ENCODE measurements around the gene ZNF615.
A peak's percentile ranks its signal among the peaks of the same experiment; 100 is the strongest.
"Not testable (repeated sequence)": the region's sequence is repeated elsewhere in the genome, so short reads cannot be mapped to it uniquely, and the experiment has no call there.

ZNF615 gene

GRCh38 chr19:52007806-52008557 lies at the start of gene ZNF615:
TSS of gene ZNF615 (minus strand) at chr19:52008211. CDS start at chr19:52003711, 4,500 bp downstream.
- DNase-seq: peak; percentile 96

GRCh38 chr19:52056480-52056879 lies 48.5 kb upstream of the ZNF615 start:
- DNase-seq: not testable (repeated sequence)

- not testable (repeated sequence) for DNase-seq
Measured at GRCh38 chr19:52051736-52052135, 43.7 kb upstream of the ZNF615 start.

GRCh38 chr19:52048555-52049501 lies 40.8 kb upstream of the ZNF615 start, which contains the start of gene ZNF432:
TSS of gene ZNF432 (minus strand) at chr19:52048838. CDS start at chr19:52046868, 1,970 bp downstream.
- peak; percentile 94 for DNase-seq

GRCh38 chr19:52039169-52039568 lies 31.2 kb upstream of the ZNF615 start:
- no peak for DNase-seq

- DNase-seq: no peak
Measured at GRCh38 chr19:52034051-52034728, 26.2 kb upstream of the ZNF615 start.

GRCh38 chr19:52028780-52029123 lies 20.7 kb upstream of the ZNF615 start:
- DNase-seq: no peak

GRCh38 chr19:52028027-52028779 lies 20.2 kb upstream of the ZNF615 start, which contains the start of gene ZNF614:
TSS of gene ZNF614 (minus strand) at chr19:52028379. CDS start at chr19:52025745, 2,634 bp downstream.
- DNase-seq: peak; percentile 90

GRCh38 chr19:52026255-52026990 lies 18.4 kb upstream of the ZNF615 start:
- DNase-seq: not testable (repeated sequence)

GRCh38 chr19:52024478-52024877 lies 16.5 kb upstream of the ZNF615 start:
- not testable (repeated sequence) for DNase-seq

- no peak for DNase-seq
Measured at GRCh38 chr19:52022193-52022592, 14.2 kb upstream of the ZNF615 start.

GRCh38 chr19:52020506-52020905 lies 12.5 kb upstream of the ZNF615 start:
- no peak for DNase-seq

- no peak for DNase-seq
Measured at GRCh38 chr19:52010674-52011073, 2.7 kb upstream of the ZNF615 start.

GRCh38 chr19:52007451-52007805 lies 583 bp downstream of the ZNF615 start:
- DNase-seq: peak; percentile 52

- DNase-seq: no peak
Measured at GRCh38 chr19:51994048-51994644, 13.9 kb downstream of the ZNF615 start.

- no peak for DNase-seq
Measured at GRCh38 chr19:51993422-51993821, 14.6 kb downstream of the ZNF615 start.

- peak; percentile 96 for DNase-seq
Measured at GRCh38 chr19:51986309-51987291, 21.4 kb downstream of the ZNF615 start, which contains the start of gene ZNF350. TSS of gene ZNF350 (minus strand) at chr19:51986840. CDS start at chr19:51974360, 12,480 bp downstream.

GRCh38 chr19:51983361-51983760 lies 24.6 kb downstream of the ZNF615 start:
- no peak for DNase-seq

GRCh38 chr19:51980926-51981325 lies 27.1 kb downstream of the ZNF615 start:
- not testable (repeated sequence) for DNase-seq
